ENCODE data around the gene PAX3. TPM values are rescaled to one million over a fixed set of nuclear protein-coding genes. Genes with fewer than 3 reads are reported as not detected.

PAX3 gene
- total and polyA plus RNA-seq, 9 of the 15 experiments (the other 6 are each of a cell fraction or from before 2014, with no cell fraction given), result not detected

DNA sequence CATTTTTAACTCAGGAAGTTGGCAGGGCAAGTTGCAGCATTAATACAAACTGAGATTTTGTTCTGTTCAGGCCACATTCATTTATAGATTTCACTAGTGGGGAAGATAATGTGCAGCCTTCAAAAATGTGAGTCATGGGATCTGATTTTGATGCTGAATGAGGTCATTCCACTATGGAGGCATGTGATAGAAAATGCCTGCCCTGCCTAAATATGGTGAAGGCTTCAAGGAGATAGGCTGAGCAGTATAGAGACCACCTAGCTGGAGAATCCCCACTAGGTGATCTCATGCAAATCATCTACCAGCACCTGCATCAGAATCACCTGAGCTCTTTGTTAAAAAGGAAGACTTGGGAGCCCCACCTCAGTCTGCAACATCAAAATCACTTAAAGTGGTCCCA is 43.7 kb downstream of the PAX3 start (continued):
- TF ChIP-seq, protein P1, sequence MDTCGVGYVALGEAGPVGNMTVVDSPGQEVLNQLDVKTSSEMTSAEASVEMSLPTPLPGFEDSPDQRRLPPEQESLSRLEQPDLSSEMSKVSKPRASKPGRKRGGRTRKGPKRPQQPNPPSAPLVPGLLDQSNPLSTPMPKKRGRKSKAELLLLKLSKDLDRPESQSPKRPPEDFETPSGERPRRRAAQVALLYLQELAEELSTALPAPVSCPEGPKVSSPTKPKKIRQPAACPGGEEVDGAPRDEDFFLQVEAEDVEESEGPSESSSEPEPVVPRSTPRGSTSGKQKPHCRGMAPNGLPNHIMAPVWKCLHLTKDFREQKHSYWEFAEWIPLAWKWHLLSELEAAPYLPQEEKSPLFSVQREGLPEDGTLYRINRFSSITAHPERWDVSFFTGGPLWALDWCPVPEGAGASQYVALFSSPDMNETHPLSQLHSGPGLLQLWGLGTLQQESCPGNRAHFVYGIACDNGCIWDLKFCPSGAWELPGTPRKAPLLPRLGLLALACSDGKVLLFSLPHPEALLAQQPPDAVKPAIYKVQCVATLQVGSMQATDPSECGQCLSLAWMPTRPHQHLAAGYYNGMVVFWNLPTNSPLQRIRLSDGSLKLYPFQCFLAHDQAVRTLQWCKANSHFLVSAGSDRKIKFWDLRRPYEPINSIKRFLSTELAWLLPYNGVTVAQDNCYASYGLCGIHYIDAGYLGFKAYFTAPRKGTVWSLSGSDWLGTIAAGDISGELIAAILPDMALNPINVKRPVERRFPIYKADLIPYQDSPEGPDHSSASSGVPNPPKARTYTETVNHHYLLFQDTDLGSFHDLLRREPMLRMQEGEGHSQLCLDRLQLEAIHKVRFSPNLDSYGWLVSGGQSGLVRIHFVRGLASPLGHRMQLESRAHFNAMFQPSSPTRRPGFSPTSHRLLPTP (IDR thresholded peaks at IDR 0.05; ENCODE audit: borderline replicate concordance, extremely low read depth, insufficient read length), result no peak
- TF ChIP-seq, protein P2, sequence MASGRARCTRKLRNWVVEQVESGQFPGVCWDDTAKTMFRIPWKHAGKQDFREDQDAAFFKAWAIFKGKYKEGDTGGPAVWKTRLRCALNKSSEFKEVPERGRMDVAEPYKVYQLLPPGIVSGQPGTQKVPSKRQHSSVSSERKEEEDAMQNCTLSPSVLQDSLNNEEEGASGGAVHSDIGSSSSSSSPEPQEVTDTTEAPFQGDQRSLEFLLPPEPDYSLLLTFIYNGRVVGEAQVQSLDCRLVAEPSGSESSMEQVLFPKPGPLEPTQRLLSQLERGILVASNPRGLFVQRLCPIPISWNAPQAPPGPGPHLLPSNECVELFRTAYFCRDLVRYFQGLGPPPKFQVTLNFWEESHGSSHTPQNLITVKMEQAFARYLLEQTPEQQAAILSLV (tag; IDR thresholded peaks at IDR 0.05), result no peak
- TF ChIP-seq POLR2A (conservative IDR thresholded peaks at IDR 0.05), result no peak
- TF ChIP-seq, protein P3, sequence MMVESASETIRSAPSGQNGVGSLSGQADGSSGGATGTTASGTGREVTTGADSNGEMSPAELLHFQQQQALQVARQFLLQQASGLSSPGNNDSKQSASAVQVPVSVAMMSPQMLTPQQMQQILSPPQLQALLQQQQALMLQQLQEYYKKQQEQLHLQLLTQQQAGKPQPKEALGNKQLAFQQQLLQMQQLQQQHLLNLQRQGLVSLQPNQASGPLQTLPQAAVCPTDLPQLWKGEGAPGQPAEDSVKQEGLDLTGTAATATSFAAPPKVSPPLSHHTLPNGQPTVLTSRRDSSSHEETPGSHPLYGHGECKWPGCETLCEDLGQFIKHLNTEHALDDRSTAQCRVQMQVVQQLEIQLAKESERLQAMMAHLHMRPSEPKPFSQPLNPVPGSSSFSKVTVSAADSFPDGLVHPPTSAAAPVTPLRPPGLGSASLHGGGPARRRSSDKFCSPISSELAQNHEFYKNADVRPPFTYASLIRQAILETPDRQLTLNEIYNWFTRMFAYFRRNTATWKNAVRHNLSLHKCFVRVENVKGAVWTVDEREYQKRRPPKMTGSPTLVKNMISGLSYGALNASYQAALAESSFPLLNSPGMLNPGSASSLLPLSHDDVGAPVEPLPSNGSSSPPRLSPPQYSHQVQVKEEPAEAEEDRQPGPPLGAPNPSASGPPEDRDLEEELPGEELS (CRISPR knock-in tag; IDR thresholded peaks at IDR 0.05; ENCODE audit: borderline replicate concordance), result no peak
- TF ChIP-seq, protein P4, sequence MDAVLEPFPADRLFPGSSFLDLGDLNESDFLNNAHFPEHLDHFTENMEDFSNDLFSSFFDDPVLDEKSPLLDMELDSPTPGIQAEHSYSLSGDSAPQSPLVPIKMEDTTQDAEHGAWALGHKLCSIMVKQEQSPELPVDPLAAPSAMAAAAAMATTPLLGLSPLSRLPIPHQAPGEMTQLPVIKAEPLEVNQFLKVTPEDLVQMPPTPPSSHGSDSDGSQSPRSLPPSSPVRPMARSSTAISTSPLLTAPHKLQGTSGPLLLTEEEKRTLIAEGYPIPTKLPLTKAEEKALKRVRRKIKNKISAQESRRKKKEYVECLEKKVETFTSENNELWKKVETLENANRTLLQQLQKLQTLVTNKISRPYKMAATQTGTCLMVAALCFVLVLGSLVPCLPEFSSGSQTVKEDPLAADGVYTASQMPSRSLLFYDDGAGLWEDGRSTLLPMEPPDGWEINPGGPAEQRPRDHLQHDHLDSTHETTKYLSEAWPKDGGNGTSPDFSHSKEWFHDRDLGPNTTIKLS (IDR thresholded peaks at IDR 0.05; ENCODE audit: borderline replicate concordance, low read depth), result no peak
- TF ChIP-seq POLR2AphosphoS2 (IDR thresholded peaks at IDR 0.05; ENCODE audit: low read length), result no peak
- TF ChIP-seq, protein P5, sequence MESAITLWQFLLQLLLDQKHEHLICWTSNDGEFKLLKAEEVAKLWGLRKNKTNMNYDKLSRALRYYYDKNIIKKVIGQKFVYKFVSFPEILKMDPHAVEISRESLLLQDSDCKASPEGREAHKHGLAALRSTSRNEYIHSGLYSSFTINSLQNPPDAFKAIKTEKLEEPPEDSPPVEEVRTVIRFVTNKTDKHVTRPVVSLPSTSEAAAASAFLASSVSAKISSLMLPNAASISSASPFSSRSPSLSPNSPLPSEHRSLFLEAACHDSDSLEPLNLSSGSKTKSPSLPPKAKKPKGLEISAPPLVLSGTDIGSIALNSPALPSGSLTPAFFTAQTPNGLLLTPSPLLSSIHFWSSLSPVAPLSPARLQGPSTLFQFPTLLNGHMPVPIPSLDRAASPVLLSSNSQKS (CRISPR knock-in tag; IDR thresholded peaks at IDR 0.05), result no peak
